ENCODE results near the gene SAMD8. TPM values are rescaled to one million over a fixed set of nuclear protein-coding genes. Genes with fewer than 3 reads are reported as not detected.
A peak's percentile ranks its signal among the peaks of the same experiment; 100 is the strongest.

The SAMD8 gene
- total RNA-seq, 1 experiment from 2014 or later = 17.1 TPM

GRCh38 chr10:75079436-75080083 is 31.9 kb upstream of the SAMD8 start:
- peak; percentile 12 for DNase-seq (ENCODE audit: low spot score)
- ChIA-PET POLR2A (ENCODE audit: low non-redundant PET) (no interaction called here), CTCF (no interaction called here)
- Histone ChIP-seq H3K9me3 (ENCODE audit: low read depth, low read length, poor library complexity, severe bottlenecking) (no peaks in the 10 kb centered on the region), H3K27ac (ENCODE audit: low read depth, low read length, poor library complexity, severe bottlenecking) (no peak overlapping the region), H3K27me3 (replicated peaks; ENCODE audit: insufficient read depth, low read depth, low read length, poor library complexity) (no peaks in the 10 kb centered on the region), H3K4me3 (ENCODE audit: low read depth, low read length, poor library complexity, severe bottlenecking) (no peak overlapping the region), H3K4me1 (ENCODE audit: insufficient read depth, low read length, poor library complexity, severe bottlenecking) (peaks cover 3% of the 10 kb centered on the region), H3K36me3 (ENCODE audit: insufficient read depth, low read length, poor library complexity, severe bottlenecking) (no peaks in the 10 kb centered on the region)
- TF ChIP-seq EZH2 (IDR thresholded peaks at IDR 0.05; ENCODE audit: borderline replicate concordance, low read depth, low read length, poor library complexity, severe bottlenecking) (no peak), CTCF (conservative IDR thresholded peaks at IDR 0.05; ENCODE audit: low read depth, low read length) (no peak)
- intact Hi-C loops (cut with micrococcal nuclease; ENCODE audit: unreplicated experiment) = no loop called here
- no TSS peak for BruUV-seq (replicated peaks)

GRCh38 chr10:75080554-75080953 is 30.9 kb upstream of the SAMD8 start:
- peaks cover 4% of the 10 kb centered on the region for H3K4me1 ChIP-seq (ENCODE audit: insufficient read depth, low read length, poor library complexity, severe bottlenecking)
- no peaks in the 10 kb centered on the region for H3K27me3 ChIP-seq (replicated peaks; ENCODE audit: insufficient read depth, low read depth, low read length, poor library complexity)
- BruUV-seq (replicated peaks) = no TSS peak
- H3K9me3 ChIP-seq (ENCODE audit: low read depth, low read length, poor library complexity, severe bottlenecking) = no peaks in the 10 kb centered on the region
- H3K4me3 ChIP-seq (ENCODE audit: low read depth, low read length, poor library complexity, severe bottlenecking) = no peak overlapping the region
- ChIA-PET CTCF (no interaction called here), POLR2A (ENCODE audit: low non-redundant PET) (no interaction called here)
- DNase-seq (ENCODE audit: low spot score) = no peak
- intact Hi-C loops (cut with micrococcal nuclease; ENCODE audit: unreplicated experiment) = no loop called here
- H3K27ac ChIP-seq (ENCODE audit: low read depth, low read length, poor library complexity, severe bottlenecking) = no peak overlapping the region
- TF ChIP-seq CTCF (conservative IDR thresholded peaks at IDR 0.05; ENCODE audit: low read depth, low read length) (no peak), EZH2 (IDR thresholded peaks at IDR 0.05; ENCODE audit: borderline replicate concordance, low read depth, low read length, poor library complexity, severe bottlenecking) (no peak)
- no peaks in the 10 kb centered on the region for H3K36me3 ChIP-seq (ENCODE audit: insufficient read depth, low read length, poor library complexity, severe bottlenecking)

GRCh38 chr10:75081379-75081778 is 30.1 kb upstream of the SAMD8 start:
- Histone ChIP-seq H3K27me3 (replicated peaks; ENCODE audit: insufficient read depth, low read depth, low read length, poor library complexity) (no peaks in the 10 kb centered on the region), H3K27ac (ENCODE audit: low read depth, low read length, poor library complexity, severe bottlenecking) (no peak overlapping the region), H3K4me3 (ENCODE audit: low read depth, low read length, poor library complexity, severe bottlenecking) (no peak overlapping the region), H3K9me3 (ENCODE audit: low read depth, low read length, poor library complexity, severe bottlenecking) (no peaks in the 10 kb centered on the region), H3K4me1 (ENCODE audit: insufficient read depth, low read length, poor library complexity, severe bottlenecking) (peaks cover 4% of the 10 kb centered on the region), H3K36me3 (ENCODE audit: insufficient read depth, low read length, poor library complexity, severe bottlenecking) (no peaks in the 10 kb centered on the region)
- ChIA-PET POLR2A (ENCODE audit: low non-redundant PET) (no interaction called here), CTCF (no interaction called here)
- DNase-seq (ENCODE audit: low spot score) = no peak
- BruUV-seq (replicated peaks) = no TSS peak
- TF ChIP-seq CTCF (conservative IDR thresholded peaks at IDR 0.05; ENCODE audit: low read depth, low read length) (no peak), EZH2 (IDR thresholded peaks at IDR 0.05; ENCODE audit: borderline replicate concordance, low read depth, low read length, poor library complexity, severe bottlenecking) (no peak)
- intact Hi-C loops (cut with micrococcal nuclease; ENCODE audit: unreplicated experiment) = no loop called here
